Loucy (cell line): ENCODE data around the gene CCL7.

Experiments
- CTCF ChIP-seq: fragments of 200-600 bp; sonication (generic); conservative IDR thresholded peaks from 2 replicates; pipeline ENCODE4 v1.5.1; 2014; ENCODE audit warnings: mild to moderate bottlenecking, antibody characterized with exemption, low read length
- EZH2phosphoT487 ChIP-seq: fragments of 200-600 bp; IDR thresholded peaks from 2 replicates; pipeline ENCODE4 v1.6.1; 2018; ENCODE audit warnings: antibody characterized with exemption, mild to moderate bottlenecking, moderate library complexity, borderline replicate concordance

GRCh38 chr17:34222722-34223497 lies 47.1 kb upstream of the CCL7 start:
- TF ChIP-seq CTCF (no peak), EZH2phosphoT487 (no peak)
